ENCODE measurements around the gene ITPR2.
"Not testable (repeated sequence)": the region's sequence is repeated elsewhere in the genome, so short reads cannot be mapped to it uniquely, and the experiment has no call there.

ITPR2 gene

GRCh38 chr12:26654623-26655022 lies 178.4 kb downstream of the ITPR2 start:
- no peak for DNase-seq

GRCh38 chr12:26651566-26652188 lies 181.3 kb downstream of the ITPR2 start:
- peak; percentile 53 to 65 for DNase-seq

DNA sequence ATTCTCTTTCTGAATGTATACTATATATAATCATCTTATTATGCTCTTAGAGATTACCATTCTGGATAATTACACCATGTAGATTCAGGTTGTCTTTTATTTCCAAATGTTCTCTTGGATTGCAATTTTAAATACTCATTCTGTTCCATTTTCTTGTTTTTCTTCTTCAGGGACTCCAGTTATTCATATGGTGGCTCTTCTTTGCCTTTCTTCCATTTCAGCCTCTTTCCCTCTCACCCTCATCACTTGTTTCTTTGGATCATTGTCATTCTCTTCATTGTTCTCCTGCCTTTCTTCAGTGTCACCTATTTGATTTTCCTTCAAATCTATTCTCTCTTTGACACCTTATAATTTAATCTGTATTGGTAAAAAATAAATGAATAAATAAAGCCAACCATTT lies 182.0 kb downstream of the ITPR2 start:
- no peak for DNase-seq

GRCh38 chr12:26648999-26649398 lies 184.0 kb downstream of the ITPR2 start:
- DNase-seq, result no peak

- no peak for DNase-seq
Measured at GRCh38 chr12:26648584-26648983, 184.4 kb downstream of the ITPR2 start.

GRCh38 chr12:26648066-26648465 lies 184.9 kb downstream of the ITPR2 start:
- DNase-seq, result no peak

GRCh38 chr12:26647088-26647487 lies 185.9 kb downstream of the ITPR2 start:
- no peak for DNase-seq

DNA sequence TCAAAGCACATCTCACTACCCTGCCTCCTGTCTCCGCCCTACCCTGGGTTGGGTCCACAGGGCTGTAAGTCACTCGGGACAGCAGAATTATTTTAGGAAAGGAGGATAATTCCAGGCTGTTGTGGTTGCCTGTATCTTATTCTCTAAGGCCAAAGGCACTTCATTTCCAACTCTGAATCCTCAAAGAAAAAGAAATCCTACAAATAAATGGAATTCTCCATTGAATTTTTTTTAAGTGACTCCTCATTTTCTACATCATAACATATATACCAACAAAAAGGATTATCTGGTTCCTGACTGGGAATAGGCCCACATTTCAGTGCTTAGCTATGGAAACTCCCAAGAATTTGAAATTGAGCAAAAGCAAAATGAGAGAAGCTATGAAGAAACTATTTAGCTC lies 186.4 kb downstream of the ITPR2 start:
- DNase-seq, result no peak

- DNase-seq, result not testable (repeated sequence)
Measured at GRCh38 chr12:26644376-26644775, 188.6 kb downstream of the ITPR2 start.

GRCh38 chr12:26643532-26644315 lies 189.3 kb downstream of the ITPR2 start:
- no peak for DNase-seq

DNA sequence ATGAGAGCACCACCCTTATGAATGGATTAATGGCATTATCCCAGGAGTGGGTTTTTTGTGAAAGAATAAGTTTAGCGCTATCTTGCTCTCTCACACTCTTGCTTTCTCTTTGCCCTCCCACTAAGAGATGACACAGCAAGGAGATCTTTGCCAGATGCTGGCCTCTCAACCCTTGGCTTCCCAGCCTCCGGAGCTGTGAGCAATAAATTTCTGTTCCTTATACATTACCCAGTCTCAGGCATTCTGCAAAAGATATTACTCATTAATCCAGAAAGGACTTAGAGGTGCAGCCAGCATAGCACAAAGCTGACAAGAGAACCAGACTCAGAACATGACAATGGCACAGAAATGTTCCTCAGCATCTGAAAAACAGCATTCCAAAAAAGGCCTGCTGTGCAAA lies 190.6 kb downstream of the ITPR2 start:
- DNase-seq, result no peak

- no peak for DNase-seq
Measured at GRCh38 chr12:26636710-26637328, 196.2 kb downstream of the ITPR2 start.

GRCh38 chr12:26633591-26634210 lies 199.3 kb downstream of the ITPR2 start:
- no peak for DNase-seq

DNA sequence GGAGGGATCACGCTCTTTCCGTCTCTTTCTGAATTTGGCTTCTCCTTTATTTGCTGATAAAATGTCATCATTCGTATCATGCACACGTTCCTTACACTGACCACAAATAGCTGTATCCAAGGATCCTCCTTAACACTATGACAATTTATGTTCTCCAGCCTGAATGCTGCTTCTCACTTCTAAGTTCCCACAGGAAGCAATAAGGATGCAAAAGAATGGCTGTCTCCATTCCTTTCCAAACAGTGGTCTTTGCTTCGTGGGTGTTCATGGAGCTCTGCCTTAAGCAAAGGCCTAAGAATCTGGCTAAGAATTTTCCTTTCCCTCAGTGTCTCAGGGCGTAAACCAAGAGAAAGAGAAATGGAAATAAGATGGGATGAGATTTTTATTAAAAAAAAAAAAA lies 200.2 kb downstream of the ITPR2 start:
- DNase-seq, result no peak

DNA sequence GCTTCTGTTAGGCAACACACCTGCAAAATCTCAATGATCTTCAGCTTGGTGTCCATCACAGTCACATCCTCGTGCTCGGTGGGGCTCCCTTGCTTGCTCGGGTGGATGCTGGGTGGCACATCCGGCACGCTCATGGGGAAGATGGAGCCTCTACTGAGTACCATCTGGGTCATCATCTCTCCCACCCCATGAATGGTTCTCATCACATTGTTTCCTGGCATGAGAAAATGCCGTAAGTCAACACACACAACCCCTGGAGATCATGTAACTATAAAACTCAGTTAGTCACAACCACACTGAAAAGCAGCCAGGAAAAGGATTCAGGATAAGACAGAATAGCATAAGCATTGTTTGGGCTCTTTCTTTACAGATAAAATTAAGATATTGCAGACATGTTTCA lies 201.1 kb downstream of the ITPR2 start:
- no peak for DNase-seq

- DNase-seq, result no peak
Measured at GRCh38 chr12:26630546-26631027, 202.4 kb downstream of the ITPR2 start.

DNA sequence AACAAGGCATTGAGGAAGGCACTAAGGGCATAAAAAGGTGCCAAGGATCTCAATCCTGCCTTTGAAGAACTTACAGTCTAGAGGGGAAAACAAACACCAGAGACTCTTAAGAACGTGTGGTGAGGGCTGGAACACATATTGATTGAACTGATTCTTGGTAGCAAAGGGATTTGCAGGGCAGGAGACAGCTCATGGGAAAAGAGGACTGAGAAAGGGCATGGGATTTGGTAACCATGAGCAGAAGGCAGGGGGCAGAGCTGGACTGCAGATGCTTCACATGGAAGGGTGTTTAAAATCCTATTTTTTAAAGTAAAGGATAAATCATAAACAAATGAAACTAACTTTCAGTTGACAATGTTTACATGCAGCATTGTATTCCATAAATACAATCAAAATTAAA lies 203.1 kb downstream of the ITPR2 start:
- no peak for DNase-seq

- DNase-seq, result no peak
Measured at GRCh38 chr12:26628234-26628633, 204.8 kb downstream of the ITPR2 start.

DNA sequence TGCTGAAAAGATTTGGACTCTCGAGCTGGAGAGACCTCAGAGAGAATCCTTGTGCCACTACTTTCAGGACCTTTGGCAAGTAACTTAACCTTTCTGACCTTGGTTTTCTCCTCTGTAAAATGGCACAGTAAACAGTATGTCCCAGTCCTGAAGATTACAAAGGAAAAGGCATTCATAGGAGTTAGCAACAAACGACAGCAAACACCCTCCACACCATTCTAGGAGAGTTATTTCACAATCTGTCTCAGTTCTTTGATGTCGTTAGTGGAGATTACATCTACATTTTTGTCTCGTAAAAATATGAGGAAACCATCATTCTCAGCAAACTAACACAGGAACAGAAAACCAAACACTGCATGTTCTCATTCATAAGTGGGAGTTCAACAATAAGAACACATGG lies 205.7 kb downstream of the ITPR2 start:
- DNase-seq, result no peak

- DNase-seq, result no peak
Measured at GRCh38 chr12:26623136-26623535, 209.9 kb downstream of the ITPR2 start.

DNA sequence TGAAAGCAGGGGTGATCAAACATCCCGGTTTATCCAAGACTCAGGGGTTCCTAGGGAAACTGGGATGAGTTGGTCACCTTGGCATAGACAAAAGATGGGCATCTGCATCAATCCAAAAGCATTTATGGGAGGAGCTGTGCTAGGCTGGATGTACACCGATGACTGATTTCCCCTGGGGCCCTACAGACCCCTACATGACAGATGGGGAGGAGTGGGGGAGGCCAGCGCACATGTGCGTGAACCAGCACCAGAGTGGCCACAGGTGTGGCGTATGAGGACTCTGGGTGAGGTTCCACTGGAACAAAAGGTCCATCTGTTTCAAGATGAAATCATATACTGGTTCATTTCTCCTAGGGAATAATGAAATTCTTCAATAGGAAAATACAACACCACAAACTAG lies 210.4 kb downstream of the ITPR2 start:
- no peak for DNase-seq

DNA sequence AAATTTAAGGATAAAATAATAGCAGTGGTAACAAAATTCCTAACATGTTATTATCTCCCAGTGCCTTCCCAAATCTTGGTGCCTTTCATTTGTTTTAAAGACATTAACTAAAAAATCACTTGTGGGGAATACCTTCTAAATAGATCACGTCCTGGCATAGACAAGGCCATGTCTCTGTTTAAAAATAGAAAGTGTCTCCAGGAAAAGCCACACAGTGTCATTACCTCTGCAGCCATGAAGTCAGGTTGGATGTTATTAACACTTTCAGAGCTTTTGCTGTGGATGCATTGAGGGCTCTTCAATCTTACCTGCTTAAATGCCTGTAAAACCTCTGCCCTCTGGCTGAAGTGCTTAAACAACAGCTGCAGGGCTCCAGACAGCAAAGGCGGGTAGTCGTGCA lies 211.1 kb downstream of the ITPR2 start:
- DNase-seq, result no peak

DNA sequence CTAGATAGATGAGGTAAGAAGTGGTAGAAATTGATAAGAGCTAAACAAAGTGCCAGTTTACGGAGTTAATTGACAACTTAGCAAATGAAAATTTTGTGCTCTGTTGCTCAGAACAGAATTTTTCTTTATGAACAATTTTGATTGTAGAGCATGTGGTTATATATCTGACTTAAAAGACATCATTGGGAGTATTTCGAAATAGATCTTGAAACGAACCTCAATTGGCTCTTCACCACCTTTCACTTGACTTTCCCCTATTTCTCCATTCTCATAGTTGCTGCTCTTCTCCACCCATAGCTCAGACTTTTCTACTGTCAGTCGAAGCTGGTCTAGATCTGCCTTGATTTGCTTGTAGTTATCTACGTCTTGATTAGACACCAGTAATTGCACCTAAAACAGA lies 212.1 kb downstream of the ITPR2 start:
- DNase-seq, result no peak

DNA sequence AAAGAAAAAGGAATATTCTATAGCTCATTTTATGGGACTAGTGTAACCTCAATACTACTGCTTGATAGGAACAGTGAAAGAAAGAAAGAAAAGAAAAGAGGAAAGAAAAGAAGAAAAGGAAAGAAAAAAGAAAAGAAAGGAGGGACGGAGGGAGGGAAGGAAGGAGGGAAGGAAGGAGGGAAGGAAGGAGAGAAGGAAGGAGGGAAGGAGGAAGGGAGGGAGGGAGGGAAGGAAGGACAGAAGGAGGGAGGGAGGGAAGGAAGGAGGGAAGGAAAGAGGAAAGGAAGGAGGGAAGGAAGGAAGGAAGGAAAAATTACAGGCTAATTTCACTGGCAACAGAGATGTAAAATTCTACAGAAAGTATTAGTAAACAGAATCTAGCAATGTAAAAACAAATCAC lies 215.5 kb downstream of the ITPR2 start:
- no peak for DNase-seq
